ENCODE measurements around the gene POLD1. TPM values are rescaled to one million over a fixed set of nuclear protein-coding genes. Genes with fewer than 3 reads are reported as not detected.

Gene POLD1
- total RNA-seq, 4 donors from 2014 or later = 10.8 to 28.2 (median 15.5) TPM

DNA sequence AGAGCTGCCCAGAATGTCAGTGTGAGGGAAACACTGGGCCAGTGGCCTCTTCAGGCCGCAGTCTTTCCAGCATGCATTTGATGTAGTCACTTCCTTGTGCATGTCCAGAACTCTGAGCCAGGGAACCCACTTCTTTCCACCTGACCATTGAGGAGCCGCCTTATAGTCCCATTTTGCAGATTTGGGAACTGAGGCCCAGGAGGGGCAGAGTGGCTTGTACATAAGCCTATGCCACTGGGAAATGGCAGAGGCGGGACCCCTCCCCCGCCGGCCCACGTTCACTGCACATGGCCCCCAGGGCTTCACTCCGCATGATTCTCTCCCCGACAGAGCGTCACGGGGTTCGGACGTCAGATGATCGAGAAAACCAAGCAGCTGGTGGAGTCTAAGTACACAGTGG lies 28.9 kb downstream of the POLD1 start:
- WGBS, 2 donors = 92 to 95% methylated on average over 13 of the region's 13 CpGs

DNA sequence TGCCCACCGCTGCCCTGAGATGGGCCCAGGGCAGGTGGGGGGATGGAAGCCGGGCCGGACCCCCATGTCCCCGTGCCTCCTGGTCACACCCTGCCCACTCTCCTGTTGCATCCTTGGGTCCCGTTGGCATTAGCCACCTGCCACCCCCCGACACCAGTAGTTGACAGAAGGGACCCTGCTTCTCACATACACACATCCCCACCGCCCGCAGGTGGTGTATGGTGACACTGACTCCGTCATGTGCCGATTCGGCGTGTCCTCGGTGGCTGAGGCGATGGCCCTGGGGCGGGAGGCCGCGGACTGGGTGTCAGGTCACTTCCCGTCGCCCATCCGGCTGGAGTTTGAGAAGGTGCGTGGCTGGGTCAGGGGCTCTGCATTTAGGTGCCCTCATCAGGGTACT lies 29.4 kb downstream of the POLD1 start:
- DNase-seq (ENCODE audit: low spot score in 2 of 2) = no peak
- Histone ChIP-seq H3K4me1 (peaks cover 0 to 34% (median 7%) of the 10 kb centered on the region in 4 donors), H3K36me3 (peaks cover 0 to 38% (median 0%) of the 10 kb centered on the region in 3 donors), H3K27ac (no peak overlapping the region), H3K27me3 (peaks cover 0 to 21% of the 10 kb centered on the region in 2 donors), H3K4me3 (no peak overlapping the region), H3K9me3 (no peaks in the 10 kb centered on the region)
- TF ChIP-seq EP300 (IDR thresholded peaks at IDR 0.05) = no peak
- TF ChIP-seq POLR2A (IDR thresholded peaks at IDR 0.05) = no peak
- TF ChIP-seq, protein P1, sequence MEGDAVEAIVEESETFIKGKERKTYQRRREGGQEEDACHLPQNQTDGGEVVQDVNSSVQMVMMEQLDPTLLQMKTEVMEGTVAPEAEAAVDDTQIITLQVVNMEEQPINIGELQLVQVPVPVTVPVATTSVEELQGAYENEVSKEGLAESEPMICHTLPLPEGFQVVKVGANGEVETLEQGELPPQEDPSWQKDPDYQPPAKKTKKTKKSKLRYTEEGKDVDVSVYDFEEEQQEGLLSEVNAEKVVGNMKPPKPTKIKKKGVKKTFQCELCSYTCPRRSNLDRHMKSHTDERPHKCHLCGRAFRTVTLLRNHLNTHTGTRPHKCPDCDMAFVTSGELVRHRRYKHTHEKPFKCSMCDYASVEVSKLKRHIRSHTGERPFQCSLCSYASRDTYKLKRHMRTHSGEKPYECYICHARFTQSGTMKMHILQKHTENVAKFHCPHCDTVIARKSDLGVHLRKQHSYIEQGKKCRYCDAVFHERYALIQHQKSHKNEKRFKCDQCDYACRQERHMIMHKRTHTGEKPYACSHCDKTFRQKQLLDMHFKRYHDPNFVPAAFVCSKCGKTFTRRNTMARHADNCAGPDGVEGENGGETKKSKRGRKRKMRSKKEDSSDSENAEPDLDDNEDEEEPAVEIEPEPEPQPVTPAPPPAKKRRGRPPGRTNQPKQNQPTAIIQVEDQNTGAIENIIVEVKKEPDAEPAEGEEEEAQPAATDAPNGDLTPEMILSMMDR (IDR thresholded peaks at IDR 0.05) = no peak
- 94 to 96% methylated on average over 19 to 21 of the region's 21 CpGs for whole genome bisulfite sequencing, 2 donors

More for the DNA sequence above, 28.9 kb downstream of the POLD1 start:
- H3K27ac ChIP-seq = no peak overlapping the region
- no peak for TF ChIP-seq EP300 (IDR thresholded peaks at IDR 0.05)
- no peak for TF ChIP-seq POLR2A (IDR thresholded peaks at IDR 0.05)
- TF ChIP-seq, protein P1 (IDR thresholded peaks at IDR 0.05) = no peak
- H3K4me1 ChIP-seq = peaks cover 0 to 30% (median 7%) of the 10 kb centered on the region in 4 donors
- no peak overlapping the region for H3K4me3 ChIP-seq
- DNase-seq (ENCODE audit: low spot score in 2 of 2) = no peak
- H3K9me3 ChIP-seq = no peaks in the 10 kb centered on the region
- H3K27me3 ChIP-seq = peaks cover 0 to 17% of the 10 kb centered on the region in 2 donors
- peaks cover 0 to 43% (median 0%) of the 10 kb centered on the region in 3 donors for H3K36me3 ChIP-seq

DNA sequence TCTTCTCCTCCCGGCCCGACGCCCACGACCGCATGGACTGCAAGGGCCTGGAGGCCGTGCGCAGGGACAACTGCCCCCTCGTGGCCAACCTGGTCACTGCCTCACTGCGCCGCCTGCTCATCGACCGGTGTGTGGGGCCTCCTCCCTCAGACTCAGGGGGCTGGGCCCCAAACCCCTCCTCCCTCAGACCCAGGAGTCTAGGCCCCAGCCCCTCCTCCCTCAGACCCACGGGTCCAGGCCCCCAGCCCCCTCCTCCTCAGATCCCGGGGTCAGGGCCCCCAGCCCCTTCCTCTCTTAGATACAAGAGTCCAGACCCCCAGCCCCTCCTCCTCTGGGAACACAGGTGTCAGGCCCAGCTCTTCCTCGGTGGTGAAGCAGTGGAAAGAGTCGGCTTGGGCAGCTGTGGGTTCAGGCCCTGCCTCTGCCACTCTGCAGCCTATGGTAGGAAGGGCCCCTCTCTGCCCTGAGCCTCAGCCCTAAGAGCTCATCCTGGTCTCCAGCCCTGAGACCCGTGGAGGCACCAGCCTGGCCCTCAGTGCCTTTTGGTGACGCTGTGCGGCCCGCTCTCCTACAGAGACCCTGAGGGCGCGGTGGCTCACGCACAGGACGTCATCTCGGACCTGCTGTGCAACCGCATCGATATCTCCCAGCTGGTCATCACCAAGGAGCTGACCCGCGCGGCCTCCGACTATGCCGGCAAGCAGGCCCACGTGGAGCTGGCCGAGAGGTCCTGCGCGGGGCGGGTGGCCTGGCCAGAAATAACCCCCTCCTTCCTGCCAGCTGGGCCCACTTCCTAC lies 30.9 kb downstream of the POLD1 start:
- Histone ChIP-seq H3K27me3 (peaks cover 0 to 37% of the 10 kb centered on the region in 2 donors), H3K4me1 (peaks cover 0 to 48% (median 7%) of the 10 kb centered on the region in 4 donors), H3K36me3 (peaks cover 0 to 23% (median 0%) of the 10 kb centered on the region in 3 donors), H3K4me3 (no peak overlapping the region), H3K27ac (peak overlapping the region in 1 of 4 donors; percentile 69), H3K9me3 (no peaks in the 10 kb centered on the region)
- peak; percentile 54 to 63 for DNase-seq (ENCODE audit: low spot score in 2 of 2)
- WGBS, 2 donors = 46 to 51% methylated on average over 26 to 32 of the region's 37 CpGs
- TF ChIP-seq POLR2A (IDR thresholded peaks at IDR 0.05) = no peak
- TF ChIP-seq, protein P1 (IDR thresholded peaks at IDR 0.05) = peak; percentile 83 to 91 (median 86)

DNA sequence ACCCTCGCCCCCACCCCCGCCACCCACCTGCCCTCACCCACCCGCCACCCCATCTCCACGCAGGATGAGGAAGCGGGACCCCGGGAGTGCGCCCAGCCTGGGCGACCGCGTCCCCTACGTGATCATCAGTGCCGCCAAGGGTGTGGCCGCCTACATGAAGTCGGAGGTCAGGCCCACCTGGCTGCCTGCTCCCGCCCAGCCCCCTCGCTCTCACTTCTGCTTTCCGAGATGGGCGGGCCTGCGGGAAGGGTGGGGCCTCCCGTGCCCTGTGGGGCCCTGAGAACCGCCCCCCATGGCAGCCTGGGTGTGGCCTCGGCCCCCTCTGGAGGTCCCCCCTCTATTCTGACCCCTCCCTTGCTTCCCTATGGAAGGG lies 31.5 kb downstream of the POLD1 start:
- 76 to 97% methylated on average over 10 to 20 of the region's 22 CpGs for WGBS, 2 donors
- Histone ChIP-seq H3K27ac (peak overlapping the region in 1 of 4 donors; percentile 69), H3K9me3 (no peaks in the 10 kb centered on the region), H3K4me3 (no peak overlapping the region), H3K36me3 (peaks cover 0 to 17% (median 0%) of the 10 kb centered on the region in 3 donors), H3K4me1 (peaks cover 0 to 48% (median 7%) of the 10 kb centered on the region in 4 donors), H3K27me3 (peaks cover 0 to 38% of the 10 kb centered on the region in 2 donors)
- TF ChIP-seq, protein P1 (IDR thresholded peaks at IDR 0.05) = no peak
- TF ChIP-seq EP300 (IDR thresholded peaks at IDR 0.05) (no peak), POLR2A (IDR thresholded peaks at IDR 0.05) (no peak)
- no peak for DNase-seq (ENCODE audit: low spot score in 2 of 2)

Measured in tibial nerve (tissue), 4 donors.